HG02678 (cell line): Measurements from ENCODE around the gene IRAK2.
"Not testable (repeated sequence)": the region's sequence is repeated elsewhere in the genome, so short reads cannot be mapped to it uniquely, and the experiment has no call there.

ENCODE experiments used
- ATAC-seq: cut with Tn5 transposase; IDR thresholded peaks from one replicate; pipeline ENCODE4 v1.9.1; 2021; ENCODE audit warnings: mild to moderate bottlenecking, moderate library complexity; ENCODE audit not compliant: unreplicated experiment

The IRAK2 gene

GRCh38 chr3:10164546-10165393 lies at the start of gene IRAK2:
Gene IRAK2 (plus strand): TSS chr3:10164919. CDS start chr3:10164955, 36 bp downstream.
- peak; percentile 83 for ATAC-seq

- ATAC-seq = peak; percentile 94
Measured at GRCh38 chr3:10115326-10116137, 49.2 kb upstream of the IRAK2 start, which contains the start of gene BRK1. Gene BRK1 (plus strand): TSS chr3:10115675. CDS start chr3:10115702, 27 bp downstream.

GRCh38 chr3:10116138-10116460 lies 48.6 kb upstream of the IRAK2 start:
- ATAC-seq = peak; percentile 18

GRCh38 chr3:10116928-10117327 lies 47.8 kb upstream of the IRAK2 start:
- no peak for ATAC-seq

- no peak for ATAC-seq
Measured at GRCh38 chr3:10119376-10119775, 45.3 kb upstream of the IRAK2 start.

GRCh38 chr3:10121064-10121463 lies 43.7 kb upstream of the IRAK2 start:
- no peak for ATAC-seq

- no peak for ATAC-seq
Measured at GRCh38 chr3:10122724-10123123, 42.0 kb upstream of the IRAK2 start.

DNA sequence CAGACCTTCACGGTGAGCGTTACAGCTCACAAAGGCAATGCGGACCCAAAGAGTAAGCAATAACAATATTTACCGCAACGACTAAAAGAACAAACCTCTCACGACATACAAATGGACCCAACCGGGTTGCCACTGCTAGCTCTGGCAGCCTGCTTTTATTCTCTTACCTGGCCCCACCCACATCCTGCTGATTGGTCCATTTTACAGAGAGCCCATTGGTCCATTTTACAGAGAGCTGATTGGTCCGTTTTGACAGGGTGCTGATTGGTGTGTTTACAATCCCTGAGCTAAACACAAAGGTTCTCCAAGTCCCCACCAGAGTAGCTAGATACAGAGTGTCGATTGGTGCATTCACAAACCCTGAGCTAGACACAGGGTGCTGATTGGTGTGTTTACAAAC lies 28.8 kb upstream of the IRAK2 start:
- ATAC-seq = not testable (repeated sequence)

GRCh38 chr3:10136426-10137005 lies 28.2 kb upstream of the IRAK2 start:
- no peak for ATAC-seq

DNA sequence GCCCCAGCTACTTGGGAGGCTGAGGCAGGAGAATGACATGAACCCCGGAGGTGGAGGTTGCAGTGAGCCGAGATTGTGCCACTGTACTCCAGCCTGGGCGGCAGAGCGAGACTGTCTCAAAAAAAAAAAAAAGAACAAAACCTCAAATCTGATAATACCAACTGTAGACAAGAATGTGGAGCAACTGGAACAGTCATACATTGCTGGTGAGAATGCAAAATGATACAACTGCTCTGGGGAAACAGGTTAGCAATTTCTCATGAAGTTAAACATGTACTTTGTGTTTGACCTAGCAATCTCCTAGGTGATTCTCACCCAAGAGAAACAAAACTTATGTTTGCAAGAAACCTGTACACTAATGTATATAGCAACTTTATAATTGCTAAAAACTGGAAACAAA lies 27.5 kb upstream of the IRAK2 start:
- no peak for ATAC-seq

DNA sequence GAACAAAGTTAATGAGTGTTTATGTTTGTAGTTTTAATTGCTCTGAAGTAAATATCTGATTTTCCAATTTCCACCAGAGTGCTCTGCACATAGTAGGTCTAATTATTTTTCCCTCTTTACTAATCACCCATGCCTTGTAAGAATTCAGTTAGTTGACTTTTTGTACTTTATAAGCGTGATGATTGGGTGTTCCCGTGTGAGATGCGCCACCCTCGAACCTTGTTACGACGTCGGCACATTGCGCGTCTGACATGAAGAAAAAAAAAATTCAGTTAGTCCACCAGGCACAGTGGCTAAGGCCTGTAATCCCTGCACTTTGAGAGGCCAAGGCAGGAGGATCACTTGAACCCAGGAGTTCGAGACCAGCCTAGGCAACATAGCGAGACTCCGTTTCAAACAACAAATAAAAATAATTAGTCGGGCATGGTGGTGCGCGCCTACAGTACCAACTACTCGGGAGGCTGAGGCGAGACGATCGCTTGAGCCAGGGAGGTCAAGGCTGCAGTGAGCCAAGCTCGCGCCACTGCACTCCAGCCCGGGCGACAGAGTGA lies 23.6 kb upstream of the IRAK2 start:
- ATAC-seq = no peak

DNA sequence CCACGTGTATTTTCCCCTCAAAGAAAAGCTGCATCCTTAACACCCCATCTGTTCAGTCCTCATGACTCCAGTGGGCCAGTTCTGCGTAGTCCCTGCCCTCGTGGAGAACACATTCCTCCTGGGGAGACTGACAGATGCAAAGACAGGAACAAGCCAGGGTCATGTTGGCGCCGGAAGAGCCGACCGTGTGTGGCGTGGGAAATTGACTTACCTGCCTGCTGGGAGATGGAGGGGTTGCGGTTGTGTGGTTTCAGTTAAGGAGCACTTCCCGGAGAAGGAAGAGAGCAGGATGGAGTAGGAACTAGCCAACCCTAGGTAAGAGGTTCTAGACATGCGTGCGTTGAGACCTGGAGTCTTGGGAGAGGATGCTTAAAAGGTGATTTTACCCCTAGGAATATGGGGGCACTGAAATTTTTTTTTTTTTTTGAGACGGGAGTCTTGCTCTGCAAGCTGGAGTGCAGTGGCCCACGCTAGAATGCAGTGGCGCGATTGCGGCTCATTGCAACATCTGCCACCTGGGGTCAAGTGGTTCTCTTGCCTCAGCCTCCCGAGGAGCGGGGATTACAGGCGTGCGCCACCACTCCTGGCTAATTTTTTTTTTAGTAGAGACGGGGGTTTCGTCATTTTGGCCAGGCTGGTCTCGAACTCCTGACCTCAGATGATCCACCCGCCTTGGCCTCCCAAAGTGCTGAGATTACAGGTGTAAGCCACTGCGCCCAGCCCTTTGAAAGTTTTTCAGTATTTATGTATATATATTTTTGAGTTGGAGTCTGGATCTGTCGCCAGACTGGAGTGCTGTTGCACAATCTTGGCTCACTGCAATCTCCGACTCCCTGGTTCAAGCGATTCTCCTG lies 21.8 kb upstream of the IRAK2 start:
- ATAC-seq = no peak

DNA sequence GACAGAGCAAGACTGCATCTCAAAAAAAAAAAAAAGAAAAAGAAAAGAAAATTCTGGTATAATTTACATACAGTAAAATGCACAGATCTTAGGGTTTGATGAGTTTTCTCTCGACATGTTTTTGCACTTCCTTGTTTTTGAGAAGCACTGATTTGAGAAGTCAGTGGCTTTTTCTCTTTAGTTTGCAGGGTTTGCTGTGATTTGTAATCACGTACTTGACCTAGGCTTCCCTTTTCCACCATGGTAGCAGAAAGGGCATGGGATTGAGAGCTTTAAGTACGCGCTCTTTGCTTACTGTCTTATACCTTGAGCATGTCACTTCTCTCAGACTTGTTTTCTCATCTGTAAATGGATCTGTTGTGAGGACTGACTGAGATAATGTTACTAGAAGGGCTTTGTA lies 19.0 kb upstream of the IRAK2 start:
- ATAC-seq = no peak

GRCh38 chr3:10149226-10149625 lies 15.5 kb upstream of the IRAK2 start:
- no peak for ATAC-seq

DNA sequence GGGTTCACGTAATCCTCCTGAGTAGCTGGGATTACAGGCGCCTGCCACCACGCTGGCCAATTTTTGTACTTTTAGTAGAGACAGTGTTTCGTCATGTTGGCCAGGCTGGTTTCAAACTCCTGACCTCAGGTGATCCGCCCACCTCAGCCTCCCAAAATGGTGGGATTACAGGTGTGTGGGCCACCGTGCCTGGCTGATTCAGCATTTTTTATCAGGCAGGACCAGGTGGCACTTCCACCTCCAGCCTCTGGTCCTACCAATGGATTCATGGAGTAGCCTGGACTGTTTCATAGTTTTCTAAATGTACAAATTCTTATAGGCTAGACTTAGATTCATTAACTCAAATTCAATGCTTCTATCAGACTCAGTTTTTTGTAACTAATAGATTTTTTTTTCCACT lies 13.7 kb upstream of the IRAK2 start:
- no peak for ATAC-seq

- ATAC-seq = no peak
Measured at GRCh38 chr3:10154335-10155122, 10.2 kb upstream of the IRAK2 start.

GRCh38 chr3:10155123-10155472 lies 9.6 kb upstream of the IRAK2 start:
- no peak for ATAC-seq

- no peak for ATAC-seq
Measured at GRCh38 chr3:10155658-10156057, 9.1 kb upstream of the IRAK2 start.

DNA sequence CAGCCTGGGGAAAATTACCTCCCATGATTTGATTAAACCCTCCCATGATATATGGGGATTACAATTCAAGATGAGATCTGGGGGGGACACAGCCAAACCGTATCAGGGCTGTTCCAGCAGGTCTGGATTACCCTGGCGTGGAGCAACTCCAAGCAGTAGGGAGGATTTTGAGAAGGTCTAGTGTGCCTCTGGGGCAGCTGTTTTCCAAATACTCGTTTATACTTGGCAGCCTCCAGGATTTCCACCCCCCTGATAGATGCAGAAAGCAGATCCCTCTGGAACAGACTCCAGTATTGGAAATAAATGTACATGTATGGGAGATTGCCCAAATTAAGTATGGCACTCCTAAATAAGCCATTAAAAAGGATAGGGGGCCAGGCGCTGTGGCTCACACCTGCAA lies 7.7 kb upstream of the IRAK2 start:
- no peak for ATAC-seq

DNA sequence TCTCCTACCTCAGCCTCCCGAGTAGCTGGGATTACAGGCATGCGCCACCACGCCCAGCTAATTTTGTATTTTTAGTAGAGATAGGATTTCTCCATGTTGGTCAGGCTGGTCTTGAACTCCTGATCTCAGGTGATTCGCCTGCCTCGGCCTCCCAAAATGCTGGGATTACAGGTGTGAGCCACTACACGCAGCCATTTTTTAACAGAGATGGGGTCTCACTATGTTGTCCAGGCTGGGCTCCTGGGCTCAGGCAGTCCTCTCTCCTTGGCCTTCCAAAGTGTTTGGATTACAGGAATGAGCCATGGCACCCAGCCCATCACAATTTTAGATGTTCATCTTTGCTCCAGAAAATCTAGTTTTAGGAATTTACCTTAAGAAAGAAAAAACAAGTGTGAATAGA lies 6.2 kb upstream of the IRAK2 start:
- not testable (repeated sequence) for ATAC-seq
